Left colon (tissue), 2 donors: Measurements from ENCODE around the gene KLHL13. TPM values are rescaled to one million over a fixed set of nuclear protein-coding genes. Genes with fewer than 3 reads are reported as not detected.
"Not testable (repeated sequence)": the region's sequence is repeated elsewhere in the genome, so short reads cannot be mapped to it uniquely, and the experiment has no call there.

Experiments used
- ATAC-seq: fragments of 200-7000 bp; cut with Tn5 transposase; one replicate; pipeline ENCODE4 v1.9.1; 2020; ENCODE audit warnings: mild to moderate bottlenecking, moderate library complexity
- DNase-seq, 2 donors: peaks; one replicate each; pipeline ENCODE4 v3.0.0-alpha.2; 2020
- intact Hi-C, 2 donors: fragments of 100-400 bp; cut with DNase I in 1 of 2; cut with micrococcal nuclease in 1 of 2; formaldehyde crosslinking; loops; one replicate each; pipeline versions ENCODE4 v1.11.2 to v1.14.0; 2022; cut with DNase I, micrococcal nuclease
- total RNA-seq, 2 donors: library from RNA; stranded (reverse); fragmentation: NEBNext Ultra II Directional; extraction: Animal tissue kit (Norgen Biotek cat#: 25700); gene quantifications; one replicate each; pipeline ENCODE4 v1.2.1, GENCODE V29; 2021
- donor health status: DM: no; HTN: no; CAD: no.
- donor health status: DM: yes; HTN: yes; CAD: no.

The KLHL13 gene
- total RNA-seq, 2 donors from 2014 or later: 3.0 to 6.3 TPM

DNA sequence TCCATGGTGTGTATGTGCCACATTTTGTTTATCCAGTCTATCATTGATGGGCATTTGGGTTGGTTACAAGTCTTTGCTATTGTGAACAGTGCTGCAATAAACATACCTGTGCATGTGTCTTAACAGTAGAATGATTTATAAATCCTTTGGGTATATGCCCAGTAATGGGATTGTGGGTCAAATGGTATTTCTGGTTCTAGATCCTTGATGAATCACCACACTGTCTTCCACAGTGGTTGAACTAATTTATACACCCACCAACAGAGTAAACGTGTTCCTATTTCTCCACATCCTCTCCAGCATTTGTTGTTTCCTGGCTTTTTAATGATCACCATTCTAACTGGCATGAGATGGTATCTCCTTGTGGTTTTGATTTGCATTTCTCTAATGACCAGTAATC lies 177.3 kb downstream of the KLHL13 start:
- ATAC-seq, DNase-seq, intact Hi-C loops: not testable (repeated sequence)

DNA sequence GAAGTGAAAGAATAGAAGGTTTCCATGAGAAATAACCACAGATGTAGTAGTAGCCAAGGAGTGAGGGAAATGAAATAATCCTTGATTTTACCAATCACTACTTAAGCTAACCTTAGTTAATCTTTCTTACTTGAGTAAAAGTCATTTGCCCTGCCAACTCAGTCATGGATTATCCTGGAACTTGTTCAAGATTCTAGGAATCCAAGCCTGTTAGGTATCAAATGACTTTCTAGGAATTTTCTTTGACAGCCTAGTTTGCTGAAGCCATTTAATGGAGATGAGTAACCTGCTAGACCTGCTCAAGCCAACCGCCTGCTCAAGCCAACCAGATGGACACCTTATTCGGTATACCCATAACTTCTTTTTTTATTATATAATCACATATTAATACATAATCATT lies 180.5 kb downstream of the KLHL13 start:
- DNase-seq: no peak
- no peak for ATAC-seq
- intact Hi-C loops: no loop called here

DNA sequence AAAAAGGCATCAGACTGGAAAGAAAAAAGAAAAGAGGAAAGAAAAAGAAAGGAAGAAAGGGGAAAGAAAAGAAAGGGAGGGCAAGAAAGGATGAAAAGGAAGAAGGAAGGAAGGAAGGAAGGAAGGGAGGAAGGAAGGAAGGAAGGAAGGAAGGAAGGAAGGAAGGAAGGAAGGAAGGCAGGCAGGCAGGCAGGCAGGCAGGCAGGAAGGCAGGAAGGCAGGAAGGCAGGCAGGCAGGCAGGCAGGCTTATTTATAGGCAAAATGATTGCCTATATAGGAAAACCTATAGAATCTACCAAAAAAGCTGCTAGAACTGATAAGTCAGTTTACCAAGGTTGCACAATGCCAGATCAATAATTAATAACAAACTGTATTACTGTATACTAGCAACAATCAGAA lies 186.5 kb downstream of the KLHL13 start:
- DNase-seq, intact Hi-C loops, ATAC-seq: not testable (repeated sequence)

DNA sequence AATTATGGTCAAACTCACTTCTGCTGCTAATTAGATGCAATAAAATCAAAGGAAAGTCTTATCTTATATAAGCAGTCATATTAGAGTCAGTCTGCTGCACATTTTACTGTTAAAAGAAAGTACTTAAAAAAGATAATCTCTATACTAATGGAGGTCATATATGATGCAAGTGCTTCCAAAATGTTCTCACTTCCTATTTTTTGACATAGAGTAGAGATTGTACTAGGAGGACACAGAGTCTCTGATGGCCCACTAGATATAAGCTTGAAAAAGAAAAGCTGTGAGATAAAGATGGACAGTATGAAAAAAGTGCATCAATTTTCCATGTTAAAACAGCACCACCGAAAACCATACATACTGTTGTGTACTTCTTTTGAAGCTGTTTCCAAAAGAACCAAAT lies 196.9 kb downstream of the KLHL13 start:
- ATAC-seq: no peak
- intact Hi-C loops: no loop called here
- DNase-seq: no peak

DNA sequence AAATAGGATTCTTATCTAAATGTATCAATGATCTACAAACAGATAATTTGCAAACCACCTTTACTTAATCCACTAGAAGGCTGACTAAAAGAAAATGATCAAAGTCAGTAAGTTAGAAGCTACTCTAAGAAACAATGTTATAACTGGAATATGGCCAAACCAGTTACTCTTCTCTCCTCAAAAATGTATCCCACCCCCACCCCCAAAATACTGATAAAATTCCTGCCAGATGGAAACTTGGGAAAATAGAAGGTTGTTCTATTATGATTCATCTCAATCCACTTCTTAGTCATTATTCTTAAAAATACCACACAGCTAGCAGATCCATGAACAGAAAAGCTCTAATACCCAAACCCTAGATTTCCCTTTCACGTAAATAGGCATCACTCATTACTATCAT lies 206.4 kb downstream of the KLHL13 start:
- ATAC-seq (no peak), DNase-seq (no peak)
- intact Hi-C loops: no loop called here

DNA sequence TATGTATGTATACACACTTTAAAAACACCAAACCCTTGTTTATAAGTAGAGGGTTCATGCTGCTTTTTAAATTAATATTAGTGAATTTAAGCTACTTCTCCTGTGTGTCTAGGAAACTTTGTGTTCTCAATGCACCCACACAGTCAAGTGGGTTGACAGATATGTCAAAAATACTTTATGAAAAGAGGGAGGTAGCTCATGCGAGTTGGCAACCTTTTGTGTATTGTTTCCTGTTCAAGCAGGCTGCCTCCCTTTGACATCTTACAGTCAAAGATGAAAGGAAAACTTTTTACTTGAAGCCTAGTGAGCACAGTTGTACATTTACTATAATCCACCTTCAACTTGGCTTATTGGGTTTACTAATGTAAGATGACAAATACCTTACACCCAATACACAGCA lies 218.4 kb downstream of the KLHL13 start:
- intact Hi-C loops: no loop called here
- no peak for ATAC-seq

DNA sequence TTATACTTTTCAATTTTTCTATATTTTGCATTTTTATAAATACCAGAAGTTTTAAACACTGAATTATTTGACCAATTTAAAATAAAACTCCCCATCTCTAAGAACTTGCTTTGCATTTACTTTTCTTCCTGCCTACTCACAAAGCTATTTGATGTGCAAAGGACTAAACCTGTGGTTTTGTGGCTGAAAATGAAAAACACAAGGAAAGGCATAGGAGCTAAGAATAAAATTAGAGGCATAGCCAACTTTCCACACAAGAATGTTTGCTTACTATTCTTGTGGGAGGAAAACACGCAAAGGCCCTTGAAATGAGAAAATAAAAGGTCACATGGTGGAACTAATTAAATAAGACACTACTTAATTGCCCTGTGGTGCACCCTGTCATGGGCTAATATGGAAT lies 221.2 kb downstream of the KLHL13 start:
- ATAC-seq: no peak
- DNase-seq: no peak
- intact Hi-C loops: no loop called here

More for the DNA sequence above, 218.4 kb downstream of the KLHL13 start:
- no peak for DNase-seq

DNA sequence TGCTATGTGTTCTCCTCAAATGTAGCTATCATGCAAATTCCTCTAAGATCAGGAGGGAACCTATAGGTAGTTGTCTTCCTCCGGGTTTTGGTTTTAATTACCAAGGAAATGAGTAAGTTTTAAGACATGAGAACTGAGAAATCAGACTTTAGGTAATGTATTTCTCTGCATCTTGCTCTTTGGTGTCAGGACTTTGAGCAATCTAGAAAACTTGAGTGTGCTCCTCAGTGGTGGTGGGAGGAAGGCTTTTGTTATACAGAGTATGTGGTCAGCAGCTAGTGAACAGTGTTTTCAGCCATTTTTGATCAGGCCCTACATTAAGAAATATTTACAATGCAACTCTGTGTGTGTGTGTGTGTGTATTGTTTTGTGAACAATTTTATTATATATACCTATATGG lies 224.1 kb downstream of the KLHL13 start:
- no peak for ATAC-seq
- intact Hi-C loops: no loop called here
- no peak for DNase-seq

DNA sequence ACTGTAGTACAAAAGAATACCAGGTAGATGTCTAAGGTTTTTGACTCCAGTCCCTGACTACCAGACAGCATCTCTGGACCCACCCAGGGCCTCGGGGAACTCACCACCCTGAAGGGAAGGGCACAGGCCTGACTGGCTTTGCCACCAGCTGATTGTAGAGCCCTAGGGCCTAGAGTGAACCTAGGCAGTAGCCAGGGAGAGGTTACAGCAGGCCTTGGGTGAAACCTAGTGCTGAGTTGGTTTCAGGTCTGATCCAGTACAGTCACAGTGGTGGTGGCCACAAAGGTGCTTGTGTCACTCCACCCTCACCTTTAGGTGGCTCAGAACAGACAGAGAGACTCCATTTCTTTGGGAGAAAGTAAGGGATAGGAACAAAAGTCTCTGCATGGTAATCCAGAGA lies 244.8 kb downstream of the KLHL13 start:
- ATAC-seq (no peak), DNase-seq (no peak)
- intact Hi-C loops: no loop called here

DNA sequence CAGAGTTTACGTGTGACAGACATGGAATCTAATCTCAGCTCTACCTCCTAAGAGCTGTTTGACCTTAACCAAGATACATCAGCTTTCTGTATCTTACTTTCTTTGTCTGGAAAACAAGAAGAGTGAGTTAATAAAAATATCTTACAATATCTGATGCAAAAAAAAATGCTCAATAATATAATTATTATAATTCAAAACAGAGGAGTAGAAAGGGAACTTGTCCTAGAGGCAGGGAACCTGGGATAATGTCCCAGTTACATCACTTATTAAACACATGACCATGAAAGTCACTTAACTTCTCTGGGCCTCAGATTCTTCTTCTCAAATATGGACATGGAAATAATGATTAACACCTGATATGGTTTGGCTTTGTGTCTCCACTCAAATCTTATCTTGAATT lies 256.1 kb downstream of the KLHL13 start:
- no peak for ATAC-seq
- intact Hi-C loops: no loop called here
- DNase-seq: no peak

DNA sequence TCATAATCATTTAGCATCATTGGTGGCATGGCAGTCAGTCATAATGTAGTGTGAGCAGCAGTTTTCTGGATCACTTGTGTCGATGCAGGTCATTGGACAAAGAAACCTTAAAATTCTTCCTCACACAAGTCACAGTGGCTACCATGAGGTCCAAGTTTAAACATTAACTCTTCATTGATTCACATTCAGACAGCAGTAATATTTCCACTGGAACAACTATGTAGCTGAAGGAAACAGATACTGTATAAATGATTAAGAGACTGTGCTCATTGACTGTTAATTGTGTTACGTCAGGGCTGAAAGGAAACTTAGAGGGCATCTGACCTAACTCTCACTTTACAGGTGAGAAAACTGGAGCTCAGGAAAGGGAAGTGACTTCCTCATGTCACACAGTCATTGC lies 261.8 kb downstream of the KLHL13 start:
- no peak for ATAC-seq
- DNase-seq: no peak
- intact Hi-C loops: no loop called here

DNA sequence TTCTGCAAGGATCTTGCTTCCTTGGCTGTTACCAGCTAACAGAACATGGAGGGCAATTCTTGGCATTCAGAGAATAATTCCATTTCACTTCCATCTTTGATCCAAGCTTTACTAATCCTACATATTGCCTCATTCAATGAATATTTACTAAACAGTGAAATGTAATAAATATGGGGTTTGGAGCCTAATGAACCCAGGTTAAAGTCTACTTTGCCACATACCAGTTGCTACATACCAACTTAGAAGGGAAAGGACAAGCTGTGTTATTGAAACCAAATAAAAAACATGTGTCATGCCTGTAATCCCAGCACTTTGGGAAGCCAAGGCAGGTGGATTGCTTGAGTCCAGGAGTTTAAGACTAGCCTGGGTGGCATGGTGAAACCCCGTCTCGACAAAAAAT lies 265.6 kb downstream of the KLHL13 start:
- intact Hi-C loops: no loop called here
- no peak for DNase-seq
- ATAC-seq: no peak

Other genes starting within 250 kb of the KLHL13 start
- gene WDR44, start 229.3 kb upstream of the KLHL13 start, total RNA-seq: 10 to 100 TPM; 10.8 to 13.8 TPM